IMR-90 (cell line): ENCODE data around the gene SNRNP70.

Source experiments
- RAD21 ChIP-seq: IDR thresholded peaks from 2 replicates; pipeline ENCODE4 v1.6.1; 2012; ENCODE audit warnings: low read length, improper control_type of control experiment
- RFX5 ChIP-seq: IDR thresholded peaks from 2 replicates; pipeline ENCODE4 v1.8.0; 2012; ENCODE audit warnings: low read depth, mild to moderate bottlenecking, low read length, moderate library complexity
- TF ChIP-seq, protein P1 (sequence below): fragments of 150-350 bp; IDR thresholded peaks from 2 replicates; pipeline ENCODE4 v1.6.1; 2017; ENCODE audit warnings: mild to moderate bottlenecking, antibody characterized with exemption, low read length, low read depth
- TF ChIP-seq, protein P2 (sequence below): conservative IDR thresholded peaks from 2 replicates; pipeline ENCODE4 v1.5.1; 2012; ENCODE audit warnings: mild to moderate bottlenecking, low read depth, low read length, improper control_type of control experiment

GRCh38 chr19:49116544-49116943 is 31.3 kb downstream of the SNRNP70 start:
- TF ChIP-seq, protein P1, sequence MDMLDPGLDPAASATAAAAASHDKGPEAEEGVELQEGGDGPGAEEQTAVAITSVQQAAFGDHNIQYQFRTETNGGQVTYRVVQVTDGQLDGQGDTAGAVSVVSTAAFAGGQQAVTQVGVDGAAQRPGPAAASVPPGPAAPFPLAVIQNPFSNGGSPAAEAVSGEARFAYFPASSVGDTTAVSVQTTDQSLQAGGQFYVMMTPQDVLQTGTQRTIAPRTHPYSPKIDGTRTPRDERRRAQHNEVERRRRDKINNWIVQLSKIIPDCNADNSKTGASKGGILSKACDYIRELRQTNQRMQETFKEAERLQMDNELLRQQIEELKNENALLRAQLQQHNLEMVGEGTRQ = no peak
- TF ChIP-seq RAD21 (no peak), RFX5 (no peak)
- TF ChIP-seq, protein P2, sequence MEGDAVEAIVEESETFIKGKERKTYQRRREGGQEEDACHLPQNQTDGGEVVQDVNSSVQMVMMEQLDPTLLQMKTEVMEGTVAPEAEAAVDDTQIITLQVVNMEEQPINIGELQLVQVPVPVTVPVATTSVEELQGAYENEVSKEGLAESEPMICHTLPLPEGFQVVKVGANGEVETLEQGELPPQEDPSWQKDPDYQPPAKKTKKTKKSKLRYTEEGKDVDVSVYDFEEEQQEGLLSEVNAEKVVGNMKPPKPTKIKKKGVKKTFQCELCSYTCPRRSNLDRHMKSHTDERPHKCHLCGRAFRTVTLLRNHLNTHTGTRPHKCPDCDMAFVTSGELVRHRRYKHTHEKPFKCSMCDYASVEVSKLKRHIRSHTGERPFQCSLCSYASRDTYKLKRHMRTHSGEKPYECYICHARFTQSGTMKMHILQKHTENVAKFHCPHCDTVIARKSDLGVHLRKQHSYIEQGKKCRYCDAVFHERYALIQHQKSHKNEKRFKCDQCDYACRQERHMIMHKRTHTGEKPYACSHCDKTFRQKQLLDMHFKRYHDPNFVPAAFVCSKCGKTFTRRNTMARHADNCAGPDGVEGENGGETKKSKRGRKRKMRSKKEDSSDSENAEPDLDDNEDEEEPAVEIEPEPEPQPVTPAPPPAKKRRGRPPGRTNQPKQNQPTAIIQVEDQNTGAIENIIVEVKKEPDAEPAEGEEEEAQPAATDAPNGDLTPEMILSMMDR = no peak
